Measurements from ENCODE around the gene WBP2.
"Not testable (repeated sequence)": the region's sequence is repeated elsewhere in the genome, so short reads cannot be mapped to it uniquely, and the experiment has no call there.

WBP2 gene

GRCh38 chr17:75889454-75889853 lies 34.3 kb upstream of the WBP2 start:
- no peak for DNase-seq (ENCODE audit: low spot score)
- in situ Hi-C loops (cut with MboI; ENCODE audit: low sequenced_read_pairs, unreplicated experiment): no loop called here
- TF ChIP-seq CTCF (IDR thresholded peaks at IDR 0.05; ENCODE audit: borderline replicate concordance, control extremely low read depth, extremely low read depth, insufficient read depth, missing control alignments): no peak

GRCh38 chr17:75888484-75888883 lies 33.3 kb upstream of the WBP2 start:
- in situ Hi-C loops (cut with MboI; ENCODE audit: low sequenced_read_pairs, unreplicated experiment): no loop called here
- DNase-seq (ENCODE audit: low spot score): no peak
- no peak for TF ChIP-seq CTCF (IDR thresholded peaks at IDR 0.05; ENCODE audit: borderline replicate concordance, control extremely low read depth, extremely low read depth, insufficient read depth, missing control alignments)

- in situ Hi-C loops (cut with MboI; ENCODE audit: low sequenced_read_pairs, unreplicated experiment); DNase-seq (ENCODE audit: low spot score): not testable (repeated sequence)
These were observed 30.7 kb upstream of the WBP2 start for GRCh38 chr17:75885860-75886259.

GRCh38 chr17:75885431-75885830 lies 30.3 kb upstream of the WBP2 start:
- DNase-seq (ENCODE audit: low spot score): no peak
- in situ Hi-C loops (cut with MboI; ENCODE audit: low sequenced_read_pairs, unreplicated experiment): no loop called here
- TF ChIP-seq CTCF (IDR thresholded peaks at IDR 0.05; ENCODE audit: borderline replicate concordance, control extremely low read depth, extremely low read depth, insufficient read depth, missing control alignments): no peak

GRCh38 chr17:75881678-75882454 lies 26.7 kb upstream of the WBP2 start:
- TF ChIP-seq CTCF (IDR thresholded peaks at IDR 0.05; ENCODE audit: borderline replicate concordance, control extremely low read depth, extremely low read depth, insufficient read depth, missing control alignments): no peak
- in situ Hi-C loops (cut with MboI; ENCODE audit: low sequenced_read_pairs, unreplicated experiment): no loop called here
- DNase-seq (ENCODE audit: low spot score): no peak

- no peak for TF ChIP-seq CTCF (IDR thresholded peaks at IDR 0.05; ENCODE audit: borderline replicate concordance, control extremely low read depth, extremely low read depth, insufficient read depth, missing control alignments)
- DNase-seq (ENCODE audit: low spot score): no peak
- in situ Hi-C loops (cut with MboI; ENCODE audit: low sequenced_read_pairs, unreplicated experiment): no loop called here
These were observed 25.1 kb upstream of the WBP2 start for GRCh38 chr17:75880266-75880665.

- in situ Hi-C loops (cut with MboI; ENCODE audit: low sequenced_read_pairs, unreplicated experiment): no loop called here
- DNase-seq (ENCODE audit: low spot score): peak; percentile 61
- no peak for TF ChIP-seq CTCF (IDR thresholded peaks at IDR 0.05; ENCODE audit: borderline replicate concordance, control extremely low read depth, extremely low read depth, insufficient read depth, missing control alignments)
These were observed 23.3 kb upstream of the WBP2 start, which contains the start of gene TRIM47 for GRCh38 chr17:75878174-75878998. Gene TRIM47 (minus strand): TSS chr17:75878581. CDS start chr17:75878548, 33 bp downstream.

Data from GM13976 (cell line).